Muscle of arm (tissue), 12 donors: ENCODE measurements around the gene AOPEP. TPM values are rescaled to one million over a fixed set of nuclear protein-coding genes. Genes with fewer than 3 reads are reported as not detected.

Source experiments
- DNase-seq: peaks from one replicate; pipeline ENCODE4 v3.0.0-alpha.2; 2013
- polyA plus RNA-seq, 12 donors: library from polyadenylated mRNA; unstranded; fragments of 120-200 nt; gene quantifications; one replicate each; pipeline ENCODE4 v1.2.1, GENCODE V29; 2013; ENCODE audit not compliant: insufficient read length in 12 of 12

AOPEP gene
- polyA plus RNA-seq, 12 donors: 33.5 to 57.2 (median 40.1) TPM; not detected in 1

GRCh38 chr9:94990897-94991561 lies 264.5 kb downstream of the AOPEP start:
- DNase-seq: no peak

GRCh38 chr9:94991961-94992907 lies 265.7 kb downstream of the AOPEP start:
- DNase-seq: no peak

- no peak for DNase-seq
Observed at GRCh38 chr9:94993160-94993820, 266.8 kb downstream of the AOPEP start.

GRCh38 chr9:94993821-94994165 lies 267.3 kb downstream of the AOPEP start:
- DNase-seq: no peak

GRCh38 chr9:94995048-94995693 lies 268.7 kb downstream of the AOPEP start:
- no peak for DNase-seq

GRCh38 chr9:94996641-94997040 lies 270.1 kb downstream of the AOPEP start:
- no peak for DNase-seq

- DNase-seq: no peak
Observed at GRCh38 chr9:94997727-94998126, 271.2 kb downstream of the AOPEP start.

- no peak for DNase-seq
Observed at GRCh38 chr9:94999832-95000231, 273.3 kb downstream of the AOPEP start.

- DNase-seq: no peak
Observed at GRCh38 chr9:95000821-95001220, 274.3 kb downstream of the AOPEP start.

GRCh38 chr9:95001720-95002119 lies 275.2 kb downstream of the AOPEP start:
- DNase-seq: no peak

- DNase-seq: no peak
Observed at GRCh38 chr9:95003689-95004410, 277.4 kb downstream of the AOPEP start.

- DNase-seq: no peak
Observed at GRCh38 chr9:95004411-95005277, 278.1 kb downstream of the AOPEP start.

GRCh38 chr9:95005278-95006143 lies 279.0 kb downstream of the AOPEP start:
- DNase-seq: no peak

GRCh38 chr9:95007226-95007869 lies 280.8 kb downstream of the AOPEP start:
- DNase-seq: no peak

- no peak for DNase-seq
Observed at GRCh38 chr9:95008151-95008771, 281.8 kb downstream of the AOPEP start.

- no peak for DNase-seq
Observed at GRCh38 chr9:95009459-95009858, 283.0 kb downstream of the AOPEP start.

- no peak for DNase-seq
Observed at GRCh38 chr9:95010431-95010838, 283.9 kb downstream of the AOPEP start.

- DNase-seq: no peak
Observed at GRCh38 chr9:95012035-95012708, 285.7 kb downstream of the AOPEP start.
